Stimulated activated CD4-positive, alpha-beta T cell treated with anti-CD3 and anti-CD28 coated beads, TNF-alpha, amount 100 ng/mL, for 24 hours (primary cell): Measurements from ENCODE around the gene GIGYF2.
"Not testable (repeated sequence)": the region's sequence is repeated elsewhere in the genome, so short reads cannot be mapped to it uniquely, and the experiment has no call there.

Experiments used
- DNase-seq, 3 experiments: peaks; one replicate each; pipeline ENCODE4 v3.0.0-alpha.2; 2020; ENCODE audit warnings: low read depth in 3 of 3

Gene GIGYF2

GRCh38 chr2:232689152-232689910, 7.8 kb upstream of the GIGYF2 start:
- no peak for DNase-seq

GRCh38 chr2:232691117-232691516, 6.0 kb upstream of the GIGYF2 start:
- not testable (repeated sequence) for DNase-seq

DNA sequence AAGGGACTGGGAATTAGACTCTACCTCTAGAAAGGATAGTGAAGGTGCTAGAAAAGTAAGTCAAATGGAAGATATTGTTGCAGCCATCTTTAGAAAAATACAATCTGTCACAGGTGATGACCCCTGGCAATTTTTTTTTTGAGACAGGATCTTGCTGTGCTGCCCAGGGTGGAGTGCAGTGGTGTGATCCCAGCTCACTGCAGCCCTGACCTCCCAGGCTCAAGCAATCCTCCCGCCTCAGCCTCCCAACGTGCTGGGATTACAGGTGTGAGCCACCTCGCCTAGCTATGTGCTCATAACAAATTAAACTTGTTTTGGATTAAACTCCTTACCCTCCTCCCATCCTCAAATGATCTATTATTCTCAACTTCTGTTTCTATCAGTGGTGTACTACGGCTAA, 3.8 kb upstream of the GIGYF2 start:
- DNase-seq: no peak

DNA sequence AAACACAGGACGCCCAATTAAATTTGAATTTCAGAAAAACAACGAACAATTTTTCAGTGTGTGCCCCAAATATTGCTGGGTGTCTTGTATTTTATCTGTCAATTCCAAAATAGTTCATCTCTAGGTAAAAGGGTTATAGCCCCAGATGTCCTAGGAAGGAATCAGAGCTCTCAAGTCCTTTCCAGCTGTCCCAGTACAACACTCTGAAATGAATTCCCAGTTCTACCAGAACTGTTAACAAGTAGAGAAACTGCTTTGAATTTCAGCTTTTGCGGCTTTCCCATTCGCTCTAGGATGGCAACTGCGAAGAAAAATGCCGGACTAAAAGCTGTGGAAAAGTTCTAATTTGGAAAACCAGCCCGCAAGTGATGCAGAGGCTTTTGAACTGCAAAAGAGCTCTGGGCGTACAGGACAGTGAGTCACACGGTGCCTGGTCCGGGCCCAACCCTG, 497 bp upstream of the GIGYF2 start:
- DNase-seq: no peak

GRCh38 chr2:232697807-232698110, 628 bp downstream of the GIGYF2 start:
- DNase-seq: no peak

- no peak for DNase-seq
Observed at GRCh38 chr2:232698556-232699091, 1.5 kb downstream of the GIGYF2 start.

GRCh38 chr2:232699110-232699509, 2.0 kb downstream of the GIGYF2 start:
- DNase-seq: no peak

GRCh38 chr2:232700154-232700553, 3.0 kb downstream of the GIGYF2 start:
- DNase-seq: no peak

DNA sequence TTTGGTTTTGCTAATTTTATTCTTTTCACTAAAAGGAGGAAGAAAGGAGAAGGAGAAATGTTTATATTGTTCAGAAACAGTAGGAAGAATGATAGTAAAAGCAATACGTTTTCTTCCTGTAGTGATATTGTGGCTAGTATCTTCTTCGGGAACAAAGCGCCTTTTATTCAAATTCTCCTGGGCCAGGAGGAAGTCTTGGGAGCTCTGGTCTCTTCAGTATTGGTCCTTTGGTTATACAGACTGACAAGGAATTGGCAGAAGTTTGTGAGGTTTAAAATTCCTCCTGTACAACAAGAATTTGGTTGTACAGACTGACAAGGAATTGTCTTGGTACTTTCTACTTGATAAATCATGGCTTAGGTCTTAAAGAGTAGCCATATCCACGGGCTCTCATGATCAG, 9.9 kb downstream of the GIGYF2 start:
- no peak for DNase-seq

- no peak for DNase-seq
Observed at GRCh38 chr2:232713505-232713904, 16.4 kb downstream of the GIGYF2 start.

DNA sequence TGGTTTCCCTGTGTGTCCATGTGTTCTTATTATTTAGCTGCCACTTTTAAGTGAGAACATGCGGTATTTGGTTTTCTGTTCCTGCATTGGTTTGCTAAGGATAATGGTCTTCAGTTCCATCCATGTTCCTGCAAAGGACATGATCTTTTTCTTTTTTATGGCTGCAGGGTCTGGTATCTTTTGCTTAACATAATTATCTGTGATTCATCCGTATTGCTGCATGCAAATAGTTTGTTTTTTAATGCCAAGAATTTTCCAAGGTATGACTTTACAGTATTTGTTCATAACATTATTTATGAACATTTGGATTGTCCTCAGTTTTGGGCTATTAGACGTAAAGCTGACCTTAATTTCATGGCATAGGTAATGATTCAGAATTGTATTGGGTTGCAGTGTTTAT, 17.8 kb downstream of the GIGYF2 start:
- DNase-seq: no peak

GRCh38 chr2:232720056-232720455, 22.9 kb downstream of the GIGYF2 start:
- DNase-seq: not testable (repeated sequence)

DNA sequence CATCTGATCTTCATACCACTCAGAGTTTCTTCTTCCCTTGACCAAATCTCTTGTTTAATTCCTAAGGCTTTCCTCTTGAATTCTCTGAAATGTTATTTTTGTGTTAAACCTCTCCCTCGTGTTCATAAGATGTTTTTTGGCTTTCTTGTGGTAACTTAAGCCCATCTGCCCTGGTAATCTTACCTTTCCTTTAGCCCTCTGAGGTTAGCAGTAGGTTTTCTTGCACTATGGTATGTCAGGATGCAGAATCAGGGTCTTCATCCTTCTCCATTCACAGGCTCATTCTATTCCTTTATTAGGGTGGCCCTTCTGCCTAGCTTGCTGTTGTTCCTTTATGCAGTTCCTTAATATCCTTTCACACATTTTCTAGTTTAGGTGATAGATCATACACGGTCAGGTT, 24.1 kb downstream of the GIGYF2 start:
- no peak for DNase-seq

GRCh38 chr2:232721882-232722281, 24.8 kb downstream of the GIGYF2 start:
- no peak for DNase-seq

- no peak for DNase-seq
Observed at GRCh38 chr2:232723027-232723426, 25.9 kb downstream of the GIGYF2 start.

DNA sequence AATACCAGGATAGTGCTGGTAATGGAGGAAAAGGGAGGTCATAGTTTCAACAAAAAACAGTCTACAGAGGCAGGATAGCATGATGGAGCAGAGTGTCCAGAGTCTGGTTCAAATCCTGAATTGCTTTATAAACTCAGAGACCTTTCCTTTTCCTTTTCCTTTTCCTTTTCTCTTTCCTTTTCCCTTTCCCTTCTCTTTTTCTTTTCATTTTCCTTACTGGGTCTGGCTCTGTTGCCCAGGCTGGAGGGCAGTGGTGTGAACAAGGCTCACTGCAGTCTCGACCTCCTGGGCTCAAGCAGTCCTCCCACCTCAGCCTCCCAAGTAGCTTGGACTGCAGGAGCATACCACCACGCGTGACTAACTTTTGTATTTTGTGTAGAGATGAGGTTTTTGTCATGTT, 31.7 kb downstream of the GIGYF2 start:
- no peak for DNase-seq

- DNase-seq: no peak
Observed at GRCh38 chr2:232731470-232731869, 34.3 kb downstream of the GIGYF2 start.

- DNase-seq: no peak
Observed at GRCh38 chr2:232741294-232741693, 44.2 kb downstream of the GIGYF2 start.

- DNase-seq: no peak
Observed at GRCh38 chr2:232741972-232742371, 44.8 kb downstream of the GIGYF2 start.

GRCh38 chr2:232744963-232745362, 47.8 kb downstream of the GIGYF2 start:
- no peak for DNase-seq

DNA sequence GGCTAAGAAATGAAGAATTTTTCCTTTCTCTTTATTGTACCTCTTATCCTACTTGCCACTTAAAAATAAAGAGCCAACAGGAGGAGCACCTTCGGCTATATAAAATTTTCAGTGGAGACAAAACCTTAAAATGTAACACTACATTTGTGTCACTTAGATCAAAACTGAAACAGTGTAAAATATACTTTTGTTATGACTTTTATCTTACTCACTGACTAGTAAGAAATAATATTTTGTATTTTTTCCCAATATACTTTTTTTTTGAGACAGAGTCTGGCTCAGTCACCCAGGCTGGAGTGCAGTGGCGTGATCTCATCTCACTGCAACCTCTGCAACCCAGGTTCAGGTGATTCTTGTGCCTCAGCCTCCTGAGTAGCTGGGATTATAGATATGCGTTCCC, 50.9 kb downstream of the GIGYF2 start:
- no peak for DNase-seq

DNA sequence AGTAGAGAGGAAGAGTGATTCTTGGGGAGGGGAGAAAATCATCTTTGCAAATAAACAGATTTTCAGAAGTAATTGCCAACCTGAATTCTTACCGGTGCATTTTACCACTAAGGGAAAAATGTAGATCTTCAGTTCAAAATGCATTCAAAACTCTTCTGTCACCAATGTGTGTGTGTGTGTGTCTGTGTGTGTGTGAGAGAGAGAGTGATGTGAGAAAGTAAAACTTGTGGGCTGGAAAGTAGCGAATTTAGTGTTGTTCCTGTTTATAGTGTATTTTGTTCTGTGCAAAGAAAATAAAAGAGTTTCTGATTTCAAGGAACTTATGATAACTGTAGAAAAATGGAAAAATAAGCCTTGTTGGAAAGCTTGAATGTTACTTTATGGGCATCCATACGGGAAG, 52.2 kb downstream of the GIGYF2 start:
- DNase-seq: no peak

DNA sequence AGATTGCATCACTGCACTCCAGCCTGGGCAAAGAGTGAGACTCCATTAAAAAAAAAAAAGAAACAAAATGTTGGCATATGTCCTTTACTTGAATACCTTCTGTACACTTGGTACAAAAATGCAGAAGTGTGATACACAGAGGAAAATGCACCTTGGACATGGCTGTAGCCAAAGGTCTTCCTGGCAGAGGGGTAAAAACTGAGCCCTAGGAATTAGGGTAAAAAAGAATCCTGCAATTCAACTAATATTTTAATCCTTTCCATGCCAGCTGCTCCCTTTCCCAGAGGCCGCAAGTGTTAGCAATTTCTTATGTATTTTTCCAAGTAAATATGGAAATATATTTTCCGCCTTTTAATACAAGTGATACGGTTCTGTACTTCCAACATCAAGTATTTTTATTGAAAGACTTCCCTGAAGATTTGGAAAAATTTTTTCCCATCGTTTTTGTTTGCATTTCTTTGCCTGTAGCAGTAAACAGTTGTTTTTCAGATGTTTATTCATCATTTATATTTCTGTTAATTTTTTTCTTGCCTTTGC, 53.1 kb downstream of the GIGYF2 start:
- DNase-seq: no peak

DNA sequence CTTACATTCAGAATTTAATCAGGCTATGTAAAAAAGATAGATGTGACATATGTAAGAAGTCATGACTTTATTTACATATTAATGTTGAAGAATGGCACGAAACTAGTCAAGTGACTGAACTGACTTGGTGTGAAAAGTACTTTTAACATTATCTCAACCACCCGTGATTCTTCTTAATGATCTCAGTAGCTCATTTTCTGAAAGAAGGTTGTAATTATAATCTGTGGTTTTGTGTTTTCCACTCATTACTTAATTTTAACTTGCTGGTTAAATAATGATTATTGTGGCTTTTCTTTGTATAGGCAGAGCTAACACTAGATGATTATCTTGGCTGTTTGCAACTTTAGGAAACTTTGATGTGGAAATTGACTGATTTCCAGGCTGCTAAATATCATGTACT, 60.8 kb downstream of the GIGYF2 start:
- DNase-seq: no peak
